Mucosa of gallbladder (tissue), 1 donor: ENCODE measurements around the gene PRM2. TPM values are rescaled to one million over a fixed set of nuclear protein-coding genes. Genes with fewer than 3 reads are reported as not detected.
A peak's percentile ranks its signal among the peaks of the same experiment; 100 is the strongest.

Experiments
- DNase-seq: peaks from one replicate; pipeline ENCODE4 v3.0.0-alpha.2; 2020; ENCODE audit warnings: low spot score
- total RNA-seq: library from RNA; stranded (reverse); gene quantifications from one replicate; pipeline ENCODE4 v1.2.1, GENCODE V29; 2021
- donor health status: DM: no; HTN: no; CAD: no.

PRM2 gene
- total RNA-seq, 1 donor from 2014 or later = not detected

DNA sequence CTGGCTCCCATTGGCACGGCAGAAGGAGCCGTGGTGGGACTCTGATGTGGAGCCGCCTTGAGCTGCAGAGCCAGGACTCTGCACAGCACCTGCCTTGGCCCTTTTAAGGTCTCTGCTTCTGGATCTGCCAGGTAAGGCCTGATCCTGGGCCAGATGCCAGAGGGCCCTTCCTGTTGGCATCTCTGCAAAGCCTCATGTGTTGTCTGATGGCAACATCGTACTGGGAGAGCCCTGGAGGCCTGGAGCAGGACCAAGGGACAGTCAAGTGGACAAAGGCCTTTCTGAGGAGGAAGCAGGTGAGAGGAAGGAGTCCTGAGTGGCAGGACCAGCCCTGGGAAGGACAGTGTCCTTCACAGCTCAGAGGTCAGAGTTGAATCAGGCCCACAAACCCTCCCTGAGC is 46.4 kb downstream of the PRM2 start:
- DNase-seq = peak; percentile 78

DNA sequence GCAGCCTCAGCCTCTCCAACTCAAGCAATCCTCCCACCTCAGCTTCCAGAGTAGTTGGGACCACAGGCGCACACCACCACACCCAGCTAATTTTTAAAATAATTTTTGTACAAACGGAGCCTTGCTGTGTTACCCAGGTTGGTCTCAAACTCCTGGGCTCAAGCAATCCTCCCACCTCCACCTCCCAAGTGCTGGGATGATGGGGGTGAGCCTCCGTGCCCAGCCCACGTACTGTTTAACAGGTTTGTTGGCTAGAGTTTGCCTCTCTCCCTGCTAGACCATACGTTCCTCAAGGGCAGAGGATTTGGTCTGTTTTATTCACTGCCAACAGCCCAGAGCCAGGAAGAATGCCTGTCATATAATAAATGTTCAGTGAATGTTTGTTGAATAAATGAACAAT is 46.8 kb downstream of the PRM2 start:
- DNase-seq = no peak

DNA sequence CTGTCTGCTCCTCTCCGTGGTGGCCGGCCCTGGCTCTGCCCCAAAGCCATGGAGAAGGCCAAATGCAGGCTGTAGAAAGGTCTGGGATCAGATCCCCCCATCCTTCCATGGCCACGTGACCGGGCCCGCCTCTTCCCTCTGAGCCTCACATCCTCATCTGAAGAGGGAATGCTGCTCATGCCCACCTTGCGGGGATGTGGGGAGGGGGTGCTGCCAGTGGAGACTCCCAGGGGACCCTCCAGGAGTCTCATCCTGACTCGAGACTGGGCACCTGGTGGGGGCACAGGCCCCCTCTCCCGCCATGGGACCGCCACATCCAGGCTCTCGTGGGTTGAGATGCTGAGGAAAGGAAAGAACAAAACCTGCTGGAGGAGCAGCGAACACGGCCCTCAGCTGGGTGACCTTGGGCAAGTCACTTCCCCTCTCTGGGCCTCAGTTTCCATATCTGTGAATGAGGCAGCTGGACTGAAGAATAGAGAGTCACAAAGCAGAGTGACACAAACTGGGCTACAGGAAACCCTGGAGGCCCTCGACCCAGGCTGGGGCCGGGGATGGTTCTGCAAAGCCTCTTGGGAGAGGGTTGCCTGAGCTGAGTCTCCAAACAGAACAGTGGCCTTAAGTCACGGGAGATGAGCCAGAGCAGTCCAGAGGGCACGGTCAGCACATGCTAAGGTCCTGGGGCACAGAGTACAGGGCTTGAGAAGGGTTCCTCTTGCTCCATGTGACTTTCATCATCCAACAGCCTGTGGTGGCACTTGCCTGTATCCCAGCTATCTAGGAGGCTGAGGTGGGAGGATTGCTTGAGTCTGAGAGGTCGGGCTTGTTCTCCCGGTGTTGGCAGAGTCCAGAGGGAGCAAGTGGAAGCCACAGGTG is 50.4 kb downstream of the PRM2 start:
- DNase-seq = no peak

Other genes with a start within 250 kb of the PRM2 start
- 6.0 TPM for gene SOCS1, start 20.3 kb downstream of the PRM2 start, total RNA-seq
- not detected for gene TNP2, start 7.2 kb downstream of the PRM2 start, total RNA-seq
- gene PRM3, start 2.9 kb downstream of the PRM2 start, total RNA-seq = not detected
- not detected for gene PRM1, start 4.8 kb upstream of the PRM2 start, total RNA-seq
- gene RMI2, start 69.0 kb upstream of the PRM2 start, total RNA-seq = 4.4 TPM